ENCODE measurements around the gene SUPT7L. TPM values are rescaled to one million over a fixed set of nuclear protein-coding genes. Genes with fewer than 3 reads are reported as not detected.

The SUPT7L gene
- total RNA-seq: 30.5 TPM
- long read RNA-seq, full-length matches to known transcripts: 31 of 43 reads
- long read RNA-seq, partial matches to known transcripts: 3 of 43 reads
- long read RNA-seq, other reads (novel, unspliced or antisense): 9 of 43 reads

DNA sequence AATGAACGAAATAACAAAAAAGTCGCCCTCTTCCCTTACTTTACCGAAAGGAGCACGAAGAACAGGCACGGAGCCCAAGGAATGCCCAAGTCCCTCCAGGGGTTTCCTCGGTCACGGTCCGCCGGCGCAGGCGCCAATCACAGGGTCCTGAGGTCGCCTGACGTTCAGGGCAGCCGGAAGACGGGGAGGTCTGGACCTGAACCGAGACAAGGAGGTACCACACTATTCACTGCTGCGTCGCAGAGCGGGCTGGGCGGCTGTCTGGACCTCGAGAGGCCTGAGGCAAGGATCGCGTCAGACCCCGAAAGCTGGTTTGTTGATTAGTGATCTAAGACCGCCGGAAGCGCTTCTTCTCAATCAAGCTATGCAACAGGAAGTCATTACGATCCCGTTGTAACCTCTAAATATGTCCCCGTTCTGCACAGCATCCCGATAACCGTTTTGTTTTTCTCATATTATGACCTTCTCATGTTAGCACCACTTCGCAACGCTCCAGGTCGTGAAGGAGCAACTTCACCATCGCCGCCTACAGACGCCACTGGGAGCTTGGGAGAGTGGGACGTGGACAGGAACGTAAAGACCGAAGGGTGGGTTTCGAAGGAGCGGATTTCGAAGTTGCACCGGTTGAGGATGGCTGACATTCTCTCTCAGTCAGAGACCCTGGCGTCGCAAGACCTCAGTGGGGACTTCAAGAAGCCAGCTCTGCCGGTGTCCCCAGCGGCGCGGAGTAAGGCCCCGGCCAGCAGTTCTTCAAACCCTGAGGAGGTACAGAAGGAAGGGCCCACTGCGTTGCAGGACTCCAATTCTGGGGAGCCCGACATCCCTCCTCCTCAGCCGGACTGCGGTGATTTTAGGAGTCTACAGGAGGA, at the start of gene SUPT7L, which contains the start of gene SLC4A1AP:
Gene SUPT7L (minus strand): TSS at position 330 of the 869 bp plus-strand sequence. CDS start 1,422 bp downstream, outside the sequence.
Gene SLC4A1AP (plus strand): TSS at position 605 of the 869 bp plus-strand sequence. CDS start 26 bp downstream, at position 631.
- Histone ChIP-seq H3K27me3 (no peaks in the 10 kb centered on the region), H3K4me1 (peaks cover 27% of the 10 kb centered on the region), H3K36me3 (peaks cover 57% of the 10 kb centered on the region)

DNA sequence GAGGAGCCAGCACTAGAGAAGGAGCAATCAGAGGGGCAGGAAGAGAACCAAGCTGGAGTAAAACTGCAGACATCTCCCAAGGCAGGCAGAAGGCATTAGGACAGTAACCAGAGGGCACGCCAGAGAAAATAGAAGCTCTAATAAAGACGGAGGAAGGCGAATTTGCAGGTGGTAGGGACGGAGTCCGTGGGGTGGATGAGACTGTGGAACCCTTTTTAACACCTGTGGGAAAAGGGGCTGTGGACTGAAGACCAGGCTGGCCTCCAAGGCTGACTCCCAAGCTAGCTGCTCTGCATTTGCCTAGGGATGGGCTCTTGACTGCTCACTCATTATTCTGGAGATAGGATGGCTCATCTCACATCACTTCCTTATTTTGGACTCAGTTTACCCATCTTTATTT, 49.8 kb upstream of the SUPT7L start:
- H3K36me3 ChIP-seq: no peaks in the 10 kb centered on the region
- DNase-seq (no peak), ATAC-seq (no peak)
- no peak for TF ChIP-seq CTCF (IDR thresholded peaks at IDR 0.05)
- intact Hi-C loops (cut with DNase I): no loop called here
- no peaks in the 10 kb centered on the region for H3K27me3 ChIP-seq
- H3K9me3 ChIP-seq: no peaks in the 10 kb centered on the region
- peaks cover 9% of the 10 kb centered on the region for H3K4me1 ChIP-seq
- H3K27ac ChIP-seq: no peak overlapping the region
- no peak overlapping the region for H3K4me3 ChIP-seq

More for the DNA sequence above, at the start of gene SUPT7L, which contains the start of gene SLC4A1AP:
- intact Hi-C loops (cut with DNase I): no loop called here
- Histone ChIP-seq H3K9me3 (no peaks in the 10 kb centered on the region), H3K27ac (peak within 1 kb of the TSS; percentile 94), H3K4me3 (peak within 1 kb of the TSS; percentile 93)
- peak; percentile 92 for ATAC-seq
- no peak for TF ChIP-seq CTCF (IDR thresholded peaks at IDR 0.05)
- DNase-seq: peak; percentile 88

GRCh38 chr2:27712522-27712921, 49.1 kb upstream of the SUPT7L start:
- DNase-seq: no peak
- no peak for TF ChIP-seq CTCF (IDR thresholded peaks at IDR 0.05)
- no peak for ATAC-seq
- Histone ChIP-seq H3K36me3 (no peaks in the 10 kb centered on the region), H3K9me3 (no peaks in the 10 kb centered on the region), H3K27me3 (no peaks in the 10 kb centered on the region), H3K27ac (no peak overlapping the region), H3K4me1 (peaks cover 9% of the 10 kb centered on the region), H3K4me3 (no peak overlapping the region)
- intact Hi-C loops (cut with DNase I): no loop called here

GRCh38 chr2:27711804-27712203, 48.4 kb upstream of the SUPT7L start:
- intact Hi-C loops (cut with DNase I): no loop called here
- ATAC-seq (peak; percentile 47), DNase-seq (no peak)
- H3K27me3 ChIP-seq: no peaks in the 10 kb centered on the region
- no peaks in the 10 kb centered on the region for H3K9me3 ChIP-seq
- H3K4me1 ChIP-seq: peaks cover 12% of the 10 kb centered on the region
- no peak overlapping the region for H3K27ac ChIP-seq
- TF ChIP-seq CTCF (IDR thresholded peaks at IDR 0.05): no peak
- H3K4me3 ChIP-seq: no peak overlapping the region
- H3K36me3 ChIP-seq: no peaks in the 10 kb centered on the region

DNA sequence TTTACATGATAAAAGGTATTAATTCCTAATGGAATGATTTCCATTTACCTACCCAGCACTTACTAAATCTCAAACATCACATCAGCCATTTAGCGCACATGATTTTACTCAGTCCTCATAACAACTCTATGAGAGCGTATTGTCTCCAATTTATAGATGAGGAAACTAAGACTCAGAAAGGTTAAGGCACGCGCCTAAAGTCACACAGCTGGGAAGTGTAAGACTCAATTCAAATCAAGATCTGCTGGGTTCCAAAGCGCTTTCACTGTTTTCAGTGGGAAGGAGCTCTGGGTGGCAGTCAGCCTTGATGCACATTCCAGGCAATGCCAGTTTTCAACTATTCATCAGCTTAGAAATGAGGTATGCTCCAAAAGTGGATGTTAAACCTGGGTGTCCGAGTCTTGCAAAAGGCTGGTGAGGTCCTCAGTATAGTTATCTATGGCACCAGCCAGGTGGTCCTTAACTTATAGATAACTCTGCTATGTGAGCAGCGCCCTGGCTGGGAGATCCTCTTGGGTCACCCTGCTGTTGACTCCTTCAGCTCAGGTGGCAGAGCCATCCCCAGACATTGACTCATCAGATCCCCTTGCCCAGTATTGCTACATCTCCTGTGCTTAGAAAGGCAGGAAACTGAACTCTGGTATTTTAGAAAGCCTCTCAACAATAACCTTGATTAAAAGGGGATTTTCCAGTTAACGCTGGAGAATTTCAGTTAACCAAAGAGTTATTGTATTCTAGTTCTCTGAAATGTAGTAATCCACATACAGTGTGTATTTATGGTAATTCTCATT, 47.4 kb upstream of the SUPT7L start:
- intact Hi-C loops (cut with DNase I): no loop called here
- H3K36me3 ChIP-seq: no peaks in the 10 kb centered on the region
- ATAC-seq (no peak), DNase-seq (no peak)
- H3K9me3 ChIP-seq: no peaks in the 10 kb centered on the region
- H3K27me3 ChIP-seq: no peaks in the 10 kb centered on the region
- no peak overlapping the region for H3K27ac ChIP-seq
- peaks cover 21% of the 10 kb centered on the region for H3K4me1 ChIP-seq
- no peak overlapping the region for H3K4me3 ChIP-seq
- TF ChIP-seq CTCF (IDR thresholded peaks at IDR 0.05): no peak
